B cell (primary cell): Measurements from ENCODE around the gene FZR1. TPM values are rescaled to one million over a fixed set of nuclear protein-coding genes. Genes with fewer than 3 reads are reported as not detected.

ENCODE experiments used
- ATAC-seq: fragments of 200-7000 bp; cut with Tn5 transposase; one replicate; pipeline ENCODE4 v1.10.0; 2021; ENCODE audit warnings: low read depth, mild to moderate bottlenecking, moderate number of reproducible peaks, moderate library complexity
- CTCF ChIA-PET: fragments of 350-600 bp; sonication (Branson Sonifier 250); formaldehyde crosslinking; loops from one replicate; lab custom pipeline; 2021; ENCODE audit warnings: antibody characterized with exemption, inconsistent platforms; lab: Charles Lee
- POLR2A ChIA-PET: fragments of 350-600 bp; sonication (Branson Sonifier 250); formaldehyde crosslinking; loops from one replicate; lab custom pipeline; 2021; ENCODE audit warnings: antibody characterized with exemption; lab: Charles Lee
- DNase-seq: peaks from one replicate; pipeline ENCODE4 v3.0.0; 2013
- H2AFZ ChIP-seq: 2 replicates; pipeline ENCODE4 v1.6.1; 2012; ENCODE audit warnings: mild to moderate bottlenecking, low read depth, low read length; ENCODE audit not compliant: insufficient read depth, poor library complexity, severe bottlenecking
- H3K27ac ChIP-seq, 2 donors: 1 replicate in 1 of 2; 2 replicates in 1 of 2; pipeline ENCODE4 v1.5.1; 2012 to 2013; ENCODE audit warnings: low read length in 2 of 2, mild to moderate bottlenecking in 2 of 2, moderate library complexity in 1 of 2
- H3K27me3 ChIP-seq, 4 experiments: fragments of 200-600 bp in 1 of 4; sonication (generic) in 1 of 4; replicated peaks in 1 of 4; 1 replicate in 2 of 4; 2 replicates in 2 of 4; pipeline versions ENCODE4 v1.6.1 to v1.7.0; 2013 to 2016; ENCODE audit warnings: low read length in 3 of 4, mild to moderate bottlenecking in 2 of 4, mixed read lengths in 1 of 4, moderate library complexity in 1 of 4; ENCODE audit not compliant: insufficient read depth in 4 of 4, control insufficient read depth in 3 of 4; ENCODE audit errors: control extremely low read depth in 1 of 4
- H3K36me3 ChIP-seq, 2 experiments: replicated peaks in 1 of 2; 1 replicate in 1 of 2; 2 replicates in 1 of 2; pipeline versions ENCODE4 v1.6.1 to v1.7.1; 2013; ENCODE audit warnings: low read length in 1 of 2; ENCODE audit not compliant: insufficient read depth in 2 of 2, control insufficient read depth in 1 of 2; ENCODE audit errors: control extremely low read depth in 1 of 2, extremely low read depth in 1 of 2
- H3K4me1 ChIP-seq, 2 donors: fragments of 200-600 bp in 1 of 2; sonication (generic) in 1 of 2; 1 replicate in 1 of 2; 2 replicates in 1 of 2; pipeline versions ENCODE4 v1.5.1 to v1.6.1; 2013 to 2017; ENCODE audit warnings: low read length in 2 of 2; ENCODE audit not compliant: control insufficient read depth in 2 of 2, insufficient read depth in 2 of 2
- H3K4me2 ChIP-seq: replicated peaks from 2 replicates; pipeline ENCODE3; 2012; ENCODE audit warnings: mild to moderate bottlenecking, low read depth, low read length; ENCODE audit not compliant: poor library complexity, severe bottlenecking
- H3K4me3 ChIP-seq, 5 experiments: fragments of 200-600 bp in 1 of 5; sonication (generic) in 1 of 5; 1 replicate in 3 of 5; 2 replicates in 2 of 5; pipeline versions ENCODE4 v1.5.1 to v1.7.0; 2011 to 2016; ENCODE audit warnings: low read length in 4 of 5, mild to moderate bottlenecking in 4 of 5, low read depth in 2 of 5, control low read depth in 1 of 5, moderate library complexity in 1 of 5; ENCODE audit not compliant: insufficient read depth in 1 of 5; ENCODE audit errors: control extremely low read depth in 1 of 5, extremely low read depth in 1 of 5
- H3K79me2 ChIP-seq: fragments of 200-600 bp; sonication (generic); one replicate; pipeline ENCODE4 v1.6.0; 2016; ENCODE audit warnings: low read length; ENCODE audit not compliant: control insufficient read depth, insufficient read depth
- H3K9ac ChIP-seq: fragments of 200-600 bp; sonication (generic); 2 replicates; pipeline ENCODE4 v1.6.1; 2017; ENCODE audit warnings: mild to moderate bottlenecking, low read length, moderate library complexity
- H3K9me3 ChIP-seq, 3 donors: one replicate each; pipeline versions ENCODE4 v1.6.1 to v1.7.1; 2013; ENCODE audit warnings: low read length in 2 of 3; ENCODE audit not compliant: control insufficient read depth in 2 of 3, insufficient read depth in 1 of 3; ENCODE audit errors: control extremely low read depth in 1 of 3
- H4K20me1 ChIP-seq: 2 replicates; pipeline ENCODE4 v1.6.0; 2012; ENCODE audit warnings: mild to moderate bottlenecking, low read length; ENCODE audit not compliant: insufficient read depth, control insufficient read depth, poor library complexity, severe bottlenecking
- H3K27ac Mint-ChIP-seq: one replicate; pipeline ENCODE4 v1.8.0; 2021; ENCODE audit warnings: mixed read lengths
- H3K27me3 Mint-ChIP-seq: one replicate; pipeline ENCODE4 v1.8.0; 2021; ENCODE audit warnings: mixed read lengths
- H3K4me1 Mint-ChIP-seq: one replicate; pipeline ENCODE4 v1.8.0; 2021; ENCODE audit warnings: mixed read lengths
- H3K4me3 Mint-ChIP-seq: one replicate; pipeline ENCODE4 v1.8.0; 2021; ENCODE audit warnings: mixed read lengths
- H3K9me3 Mint-ChIP-seq: one replicate; pipeline ENCODE4 v1.8.0; 2022; ENCODE audit warnings: mixed read lengths; ENCODE audit not compliant: insufficient read depth
- EZH2 ChIP-seq: IDR thresholded peaks from 2 replicates; pipeline ENCODE4 v1.6.1; 2012; ENCODE audit warnings: borderline replicate concordance, low read depth, mild to moderate bottlenecking, moderate library complexity, low read length; ENCODE audit not compliant: insufficient read depth, poor library complexity, severe bottlenecking
- WGBS: methylation state at CpG from one replicate; pipeline ENCODE4 v1.1.5; 2013; ENCODE audit warnings: missing lambda C conversion rate; ENCODE audit not compliant: insufficient coverage; 5-methylcytosine and 5-hydroxymethylcytosine counted together
- intact Hi-C: fragments of 100-400 bp; cut with micrococcal nuclease; formaldehyde crosslinking; loops from one replicate; pipeline ENCODE4 v1.10.0; 2022
- polyA plus RNA-seq: library from polyadenylated mRNA; depleted of rRNA; stranded (reverse); fragments of >200 nt; gene quantifications from 2 replicates; pipeline ENCODE4 v1.2.3, GENCODE V29; 2012
- total RNA-seq, 2 donors: library from RNA; stranded (reverse); fragments of 120-200 nt in 1 of 2; gene quantifications; 1 replicate in 1 of 2; 2 replicates in 1 of 2; pipeline versions ENCODE4 v1.2.3 to v1.2.4, GENCODE V29; 2013 to 2022
- TF ChIP-seq, protein P1 (sequence below): fragments of 200-600 bp; IDR thresholded peaks from one replicate; pipeline ENCODE4 v1.8.0; 2022; ENCODE audit warnings: antibody characterized with exemption, mild to moderate bottlenecking

The FZR1 gene
- total and polyA plus RNA-seq, 2 donors (not counting 1 experiment from before 2014, with no cell fraction given), result 83.5 to 96.1 TPM

DNA sequence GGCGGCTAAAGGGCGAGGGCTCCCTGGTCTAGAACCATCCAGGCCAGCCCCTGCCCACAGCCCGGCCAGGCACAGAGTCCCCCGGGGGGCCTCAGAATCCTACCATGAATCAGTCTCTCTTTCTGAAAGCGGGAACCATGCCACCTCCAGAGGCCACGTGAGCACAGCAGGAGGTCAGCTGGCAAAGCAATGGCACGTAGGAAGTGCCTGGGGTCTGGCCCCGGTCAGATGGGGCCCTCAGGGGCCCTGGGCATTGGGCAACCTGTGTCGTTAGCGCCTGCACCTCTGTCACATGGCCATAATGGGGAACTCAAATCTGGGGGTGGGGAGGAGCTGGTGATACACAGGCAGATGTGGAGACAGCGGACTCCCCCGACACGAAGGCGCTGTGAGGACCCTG lies 42.5 kb downstream of the FZR1 start:
- Histone ChIP-seq H3K9ac (no peak overlapping the region), H3K79me2 (peaks cover 33% of the 10 kb centered on the region), H3K4me1 (peaks cover 11 to 13% of the 10 kb centered on the region in 2 donors), H3K27me3 (no peaks in the 10 kb centered on the region), H3K4me2 (no peak overlapping the region), H2AFZ (no peak overlapping the region), H3K9me3 (no peaks in the 10 kb centered on the region), H3K4me3 (no peak overlapping the region), H3K36me3 (peaks cover 0 to 39% of the 10 kb centered on the region in 2 experiments), H4K20me1 (peaks cover 56% of the 10 kb centered on the region), H3K27ac (no peak overlapping the region)
- Mint-ChIP-seq H3K27ac (no peak overlapping the region), H3K27me3 (no peaks in the 10 kb centered on the region), H3K9me3 (no peaks in the 10 kb centered on the region), H3K4me1 (peaks cover 25% of the 10 kb centered on the region), H3K4me3 (no peak overlapping the region)
- DNase-seq (no peak), ATAC-seq (no peak)
- intact Hi-C loops, result no loop called here
- TF ChIP-seq, protein P1, sequence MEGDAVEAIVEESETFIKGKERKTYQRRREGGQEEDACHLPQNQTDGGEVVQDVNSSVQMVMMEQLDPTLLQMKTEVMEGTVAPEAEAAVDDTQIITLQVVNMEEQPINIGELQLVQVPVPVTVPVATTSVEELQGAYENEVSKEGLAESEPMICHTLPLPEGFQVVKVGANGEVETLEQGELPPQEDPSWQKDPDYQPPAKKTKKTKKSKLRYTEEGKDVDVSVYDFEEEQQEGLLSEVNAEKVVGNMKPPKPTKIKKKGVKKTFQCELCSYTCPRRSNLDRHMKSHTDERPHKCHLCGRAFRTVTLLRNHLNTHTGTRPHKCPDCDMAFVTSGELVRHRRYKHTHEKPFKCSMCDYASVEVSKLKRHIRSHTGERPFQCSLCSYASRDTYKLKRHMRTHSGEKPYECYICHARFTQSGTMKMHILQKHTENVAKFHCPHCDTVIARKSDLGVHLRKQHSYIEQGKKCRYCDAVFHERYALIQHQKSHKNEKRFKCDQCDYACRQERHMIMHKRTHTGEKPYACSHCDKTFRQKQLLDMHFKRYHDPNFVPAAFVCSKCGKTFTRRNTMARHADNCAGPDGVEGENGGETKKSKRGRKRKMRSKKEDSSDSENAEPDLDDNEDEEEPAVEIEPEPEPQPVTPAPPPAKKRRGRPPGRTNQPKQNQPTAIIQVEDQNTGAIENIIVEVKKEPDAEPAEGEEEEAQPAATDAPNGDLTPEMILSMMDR, result no peak
- TF ChIP-seq EZH2, result no peak
- ChIA-PET CTCF (interaction anchor here (1.0 to 5.4 kb wide), 2 partner anchors 8 to 69 kb away, joined by 3 to 47 read pairs; partner anchors contain the start of gene MFSD12), POLR2A (interaction anchor here (0.6 kb wide), 1 partner anchor 15 kb away, joined by 5 read pairs; no protein-coding TSS in a partner anchor)
- 89% methylated on average over 14 of the region's 14 CpGs for WGBS

DNA sequence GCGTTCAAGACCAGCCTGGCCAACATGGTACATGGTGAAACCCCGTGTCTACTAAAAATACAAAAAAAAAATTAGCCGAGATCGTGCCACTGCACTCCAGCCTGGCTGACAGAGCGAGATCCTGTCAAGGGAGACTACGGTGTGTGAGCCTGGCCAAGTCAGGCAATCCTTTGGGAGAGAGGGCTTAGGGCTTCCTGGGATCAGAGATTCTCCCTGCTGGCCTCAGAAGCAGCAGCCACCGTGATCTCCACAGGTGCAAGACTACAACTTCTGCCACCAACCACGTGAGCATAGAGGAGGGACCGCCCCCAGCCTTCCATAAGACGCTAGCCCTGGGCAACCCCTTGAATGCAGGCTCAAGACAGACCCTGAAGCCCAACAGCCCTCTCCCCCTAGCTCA lies 43.7 kb downstream of the FZR1 start:
- Histone ChIP-seq H3K36me3 (peaks cover 0 to 33% of the 10 kb centered on the region in 2 experiments), H3K27me3 (no peaks in the 10 kb centered on the region), H3K4me1 (peaks cover 19 to 25% of the 10 kb centered on the region in 2 donors), H2AFZ (no peak overlapping the region), H4K20me1 (peaks cover 49% of the 10 kb centered on the region), H3K27ac (no peak overlapping the region), H3K9ac (no peak overlapping the region), H3K4me2 (no peak overlapping the region), H3K79me2 (peaks cover 42% of the 10 kb centered on the region), H3K9me3 (no peaks in the 10 kb centered on the region), H3K4me3 (no peak overlapping the region)
- ATAC-seq (no peak), DNase-seq (no peak)
- intact Hi-C loops, result loop anchor here (5.0 kb wide), 1 partner anchor 33 kb away; no protein-coding TSS in a partner anchor
- Mint-ChIP-seq H3K9me3 (no peaks in the 10 kb centered on the region), H3K27me3 (no peaks in the 10 kb centered on the region), H3K4me1 (peaks cover 33% of the 10 kb centered on the region), H3K27ac (peak overlapping the region; percentile 46), H3K4me3 (no peak overlapping the region)
- POLR2A ChIA-PET, result no interaction called here
- 97% methylated on average over 7 of the region's 10 CpGs for WGBS
- CTCF ChIA-PET, result interaction anchor here (5.4 kb wide), 1 partner anchor 68 kb away, joined by 47 read pairs; no protein-coding TSS in a partner anchor
- no peak for TF ChIP-seq EZH2
- TF ChIP-seq, protein P1, result no peak
